ENCODE measurements around the gene CEP76.

Gene CEP76

GRCh38 chr18:12744103-12744502 lies 41.6 kb upstream of the CEP76 start:
- Histone ChIP-seq H3K9me3 (ENCODE audit: control insufficient read depth in 2 of 2, low read length in 2 of 2) (no peaks in the 10 kb centered on the region), H3K4me1 (ENCODE audit: control insufficient read depth, insufficient read depth, low read length) (no peaks in the 10 kb centered on the region), H3K36me3 (ENCODE audit: control insufficient read depth in 2 of 2, insufficient read depth in 2 of 2, low read length in 2 of 2) (no peaks in the 10 kb centered on the region), H3K4me3 (ENCODE audit: low read length in 2 of 2) (no peak overlapping the region), H3K9ac (ENCODE audit: low read length in 2 of 2) (no peak overlapping the region), H3K27ac (ENCODE audit: low read length) (no peak overlapping the region), H3K27me3 (ENCODE audit: control insufficient read depth in 1 of 2, insufficient read depth in 2 of 2, low read length in 2 of 2) (no peaks in the 10 kb centered on the region)

DNA sequence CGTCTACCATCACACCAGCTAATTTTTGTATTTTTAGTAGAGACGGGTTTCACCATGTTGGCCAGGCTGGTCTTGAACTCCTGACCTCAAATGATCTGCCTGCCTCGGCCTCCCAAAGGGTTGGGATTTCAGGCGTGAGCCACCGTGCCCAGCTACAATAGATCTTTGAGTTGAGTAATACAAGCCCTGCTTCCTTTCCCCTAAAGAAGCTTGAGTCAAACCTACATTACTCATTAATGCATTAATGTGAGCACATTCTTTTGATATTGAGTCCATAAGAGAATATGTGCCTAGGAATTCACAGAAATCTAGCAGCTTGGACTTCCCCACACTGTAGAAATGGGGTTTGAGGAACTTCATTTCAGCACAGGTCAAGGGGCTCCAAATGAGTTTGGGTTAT lies 39.9 kb upstream of the CEP76 start:
- Histone ChIP-seq H3K27me3 (ENCODE audit: control insufficient read depth in 1 of 2, insufficient read depth in 2 of 2, low read length in 2 of 2) (no peaks in the 10 kb centered on the region), H3K36me3 (ENCODE audit: control insufficient read depth in 2 of 2, insufficient read depth in 2 of 2, low read length in 2 of 2) (no peaks in the 10 kb centered on the region), H3K9me3 (ENCODE audit: control insufficient read depth in 2 of 2, low read length in 2 of 2) (no peaks in the 10 kb centered on the region), H3K4me3 (ENCODE audit: low read length in 2 of 2) (no peak overlapping the region), H3K4me1 (ENCODE audit: control insufficient read depth, insufficient read depth, low read length) (no peaks in the 10 kb centered on the region), H3K9ac (ENCODE audit: low read length in 2 of 2) (no peak overlapping the region), H3K27ac (ENCODE audit: low read length) (no peak overlapping the region)

GRCh38 chr18:12741351-12741750 lies 38.8 kb upstream of the CEP76 start:
- Histone ChIP-seq H3K27me3 (ENCODE audit: control insufficient read depth in 1 of 2, insufficient read depth in 2 of 2, low read length in 2 of 2) (no peaks in the 10 kb centered on the region), H3K27ac (ENCODE audit: low read length) (no peak overlapping the region), H3K9me3 (ENCODE audit: control insufficient read depth in 2 of 2, low read length in 2 of 2) (no peaks in the 10 kb centered on the region)

GRCh38 chr18:12737243-12737902 lies 34.9 kb upstream of the CEP76 start:
- no peak overlapping the region for H3K9ac ChIP-seq (ENCODE audit: low read length in 2 of 2)
- H3K27ac ChIP-seq (ENCODE audit: low read length) = no peak overlapping the region
- no peaks in the 10 kb centered on the region for H3K9me3 ChIP-seq (ENCODE audit: control insufficient read depth in 2 of 2, low read length in 2 of 2)
- no peaks in the 10 kb centered on the region for H3K4me1 ChIP-seq (ENCODE audit: control insufficient read depth, insufficient read depth, low read length)
- no peaks in the 10 kb centered on the region for H3K36me3 ChIP-seq (ENCODE audit: control insufficient read depth in 2 of 2, insufficient read depth in 2 of 2, low read length in 2 of 2)
- no peak overlapping the region for H3K4me3 ChIP-seq (ENCODE audit: low read length in 2 of 2)
- no peaks in the 10 kb centered on the region for H3K27me3 ChIP-seq (ENCODE audit: control insufficient read depth in 1 of 2, insufficient read depth in 2 of 2, low read length in 2 of 2)

More at GRCh38 chr18:12741351-12741750, 38.8 kb upstream of the CEP76 start:
- Histone ChIP-seq H3K9ac (ENCODE audit: low read length in 2 of 2) (no peak overlapping the region), H3K4me3 (ENCODE audit: low read length in 2 of 2) (no peak overlapping the region), H3K4me1 (ENCODE audit: control insufficient read depth, insufficient read depth, low read length) (no peaks in the 10 kb centered on the region), H3K36me3 (ENCODE audit: control insufficient read depth in 2 of 2, insufficient read depth in 2 of 2, low read length in 2 of 2) (no peaks in the 10 kb centered on the region)

GRCh38 chr18:12726774-12727550 lies 24.4 kb upstream of the CEP76 start:
- Histone ChIP-seq H3K36me3 (ENCODE audit: control insufficient read depth in 2 of 2, insufficient read depth in 2 of 2, low read length in 2 of 2) (peaks cover 20 to 30% of the 10 kb centered on the region in 2 donors), H3K4me1 (ENCODE audit: control insufficient read depth, insufficient read depth, low read length) (no peaks in the 10 kb centered on the region), H3K4me3 (ENCODE audit: low read length in 2 of 2) (no peak overlapping the region), H3K27ac (ENCODE audit: low read length) (no peak overlapping the region), H3K9ac (ENCODE audit: low read length in 2 of 2) (no peak overlapping the region), H3K9me3 (ENCODE audit: control insufficient read depth in 2 of 2, low read length in 2 of 2) (no peaks in the 10 kb centered on the region), H3K27me3 (ENCODE audit: control insufficient read depth in 1 of 2, insufficient read depth in 2 of 2, low read length in 2 of 2) (no peaks in the 10 kb centered on the region)

- Histone ChIP-seq H3K9ac (ENCODE audit: low read length in 2 of 2) (no peak overlapping the region), H3K4me3 (ENCODE audit: low read length in 2 of 2) (no peak overlapping the region), H3K9me3 (ENCODE audit: control insufficient read depth in 2 of 2, low read length in 2 of 2) (no peaks in the 10 kb centered on the region), H3K27me3 (ENCODE audit: control insufficient read depth in 1 of 2, insufficient read depth in 2 of 2, low read length in 2 of 2) (no peaks in the 10 kb centered on the region), H3K27ac (ENCODE audit: low read length) (no peak overlapping the region), H3K36me3 (ENCODE audit: control insufficient read depth in 2 of 2, insufficient read depth in 2 of 2, low read length in 2 of 2) (peaks cover 21 to 33% of the 10 kb centered on the region in 2 donors), H3K4me1 (ENCODE audit: control insufficient read depth, insufficient read depth, low read length) (no peaks in the 10 kb centered on the region)
Observed at GRCh38 chr18:12726331-12726730, 23.8 kb upstream of the CEP76 start.

GRCh38 chr18:12722731-12723130 lies 20.2 kb upstream of the CEP76 start:
- no peaks in the 10 kb centered on the region for H3K9me3 ChIP-seq (ENCODE audit: control insufficient read depth in 2 of 2, low read length in 2 of 2)
- H3K36me3 ChIP-seq (ENCODE audit: control insufficient read depth in 2 of 2, insufficient read depth in 2 of 2, low read length in 2 of 2) = peaks cover 36 to 43% of the 10 kb centered on the region in 2 donors
- no peak overlapping the region for H3K4me3 ChIP-seq (ENCODE audit: low read length in 2 of 2)
- no peak overlapping the region for H3K27ac ChIP-seq (ENCODE audit: low read length)
- H3K9ac ChIP-seq (ENCODE audit: low read length in 2 of 2) = peak overlapping the region in 1 of 2 donors; percentile 21
- H3K27me3 ChIP-seq (ENCODE audit: control insufficient read depth in 1 of 2, insufficient read depth in 2 of 2, low read length in 2 of 2) = no peaks in the 10 kb centered on the region
- H3K4me1 ChIP-seq (ENCODE audit: control insufficient read depth, insufficient read depth, low read length) = no peaks in the 10 kb centered on the region

DNA sequence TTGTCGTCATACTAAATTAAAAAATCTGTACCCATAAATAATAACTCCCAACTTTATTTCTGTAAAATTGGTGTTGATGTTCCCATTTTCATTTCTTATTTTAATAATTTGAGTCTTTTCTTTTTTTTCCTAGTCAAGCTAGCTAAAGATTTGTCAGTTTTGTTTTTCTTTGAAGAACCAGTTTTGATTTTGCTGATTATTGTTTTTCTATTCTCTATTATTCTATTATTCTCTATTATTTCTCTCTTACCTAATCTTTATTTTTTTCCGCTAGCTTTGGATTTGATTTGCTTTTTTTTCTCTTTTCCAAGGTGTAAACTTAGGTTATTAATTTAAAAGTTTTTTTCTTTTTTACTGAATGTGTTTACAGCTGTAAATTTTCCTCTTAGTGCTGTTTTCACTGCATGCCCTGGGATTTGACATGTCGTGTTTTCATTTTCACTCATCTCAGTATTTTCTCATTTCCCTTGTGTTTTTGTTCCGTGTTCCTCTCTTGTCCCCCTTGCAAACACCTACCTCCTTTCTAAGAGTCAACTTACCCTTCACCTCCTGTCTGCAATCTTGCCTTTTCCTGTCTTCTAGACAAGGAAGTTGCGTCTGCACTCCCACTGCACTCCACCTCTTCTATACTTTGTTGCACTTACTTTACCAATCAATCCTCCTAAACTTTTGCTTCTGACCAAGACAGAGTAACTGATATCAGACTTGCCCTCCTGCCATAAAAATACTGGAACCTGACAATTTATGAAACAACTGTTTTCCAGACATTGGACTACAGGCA lies 19.2 kb upstream of the CEP76 start:
- H3K4me3 ChIP-seq (ENCODE audit: low read length in 2 of 2) = no peak overlapping the region
- H3K4me1 ChIP-seq (ENCODE audit: control insufficient read depth, insufficient read depth, low read length) = no peaks in the 10 kb centered on the region
- H3K9me3 ChIP-seq (ENCODE audit: control insufficient read depth in 2 of 2, low read length in 2 of 2) = no peaks in the 10 kb centered on the region
- peaks cover 38 to 46% of the 10 kb centered on the region in 2 donors for H3K36me3 ChIP-seq (ENCODE audit: control insufficient read depth in 2 of 2, insufficient read depth in 2 of 2, low read length in 2 of 2)
- H3K27ac ChIP-seq (ENCODE audit: low read length) = no peak overlapping the region
- H3K9ac ChIP-seq (ENCODE audit: low read length in 2 of 2) = no peak overlapping the region
- H3K27me3 ChIP-seq (ENCODE audit: control insufficient read depth in 1 of 2, insufficient read depth in 2 of 2, low read length in 2 of 2) = no peaks in the 10 kb centered on the region

DNA sequence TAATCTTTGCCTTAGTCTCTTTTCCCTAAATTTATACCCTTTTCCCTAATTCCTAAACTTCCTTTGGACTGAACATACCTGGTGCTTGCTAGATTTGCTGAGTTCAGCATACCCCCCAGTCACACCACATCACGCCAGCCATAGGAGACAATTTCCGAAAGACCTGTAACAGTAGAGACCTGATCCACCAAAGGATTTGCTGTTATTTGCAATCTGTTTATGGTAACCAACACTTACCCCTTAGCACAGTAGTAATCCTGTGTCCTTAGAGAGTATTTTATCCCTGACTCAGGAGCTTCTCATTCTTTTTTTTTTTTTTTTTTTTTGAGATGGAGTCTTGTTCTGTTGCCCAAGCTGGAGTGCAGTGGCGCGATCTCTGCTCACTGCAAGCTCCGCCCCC lies 8.9 kb upstream of the CEP76 start:
- H3K36me3 ChIP-seq (ENCODE audit: control insufficient read depth in 2 of 2, insufficient read depth in 2 of 2, low read length in 2 of 2) = peaks cover 28 to 34% of the 10 kb centered on the region in 2 donors

DNA sequence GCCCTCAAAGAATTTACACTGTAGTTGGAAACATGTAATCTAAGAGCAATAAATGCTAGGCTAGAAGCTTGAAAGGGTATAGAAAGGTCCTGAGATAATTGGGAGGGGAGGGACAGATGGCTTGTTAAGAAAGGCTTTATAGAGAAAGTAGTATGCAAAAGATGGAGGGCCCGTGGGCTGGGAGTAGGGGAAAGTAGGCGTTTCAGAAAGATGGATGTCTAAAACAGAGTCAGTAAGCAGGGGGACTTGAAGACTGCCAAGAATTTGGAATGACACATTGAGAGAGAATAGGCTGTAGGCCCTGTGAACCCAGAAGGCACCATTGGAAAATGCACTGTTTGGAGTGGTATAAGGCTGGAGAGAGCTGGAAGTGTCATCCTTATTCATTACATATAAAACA lies 1.1 kb upstream of the CEP76 start:
- no peaks in the 10 kb centered on the region for H3K9me3 ChIP-seq (ENCODE audit: control insufficient read depth in 2 of 2, low read length in 2 of 2)
- H3K27me3 ChIP-seq (ENCODE audit: control insufficient read depth in 1 of 2, insufficient read depth in 2 of 2, low read length in 2 of 2) = no peaks in the 10 kb centered on the region
- H3K9ac ChIP-seq (ENCODE audit: low read length in 2 of 2) = peak overlapping the region; percentile 74 to 94
- H3K27ac ChIP-seq (ENCODE audit: low read length) = peak overlapping the region; percentile 94
- H3K4me1 ChIP-seq (ENCODE audit: control insufficient read depth, insufficient read depth, low read length) = peaks cover 15% of the 10 kb centered on the region
- H3K36me3 ChIP-seq (ENCODE audit: control insufficient read depth in 2 of 2, insufficient read depth in 2 of 2, low read length in 2 of 2) = peaks cover 6 to 14% of the 10 kb centered on the region in 2 donors
- H3K4me3 ChIP-seq (ENCODE audit: low read length in 2 of 2) = peak overlapping the region; percentile 75 to 91

More for the DNA sequence above, 8.9 kb upstream of the CEP76 start:
- Histone ChIP-seq H3K4me3 (ENCODE audit: low read length in 2 of 2) (no peak overlapping the region), H3K27me3 (ENCODE audit: control insufficient read depth in 1 of 2, insufficient read depth in 2 of 2, low read length in 2 of 2) (no peaks in the 10 kb centered on the region), H3K27ac (ENCODE audit: low read length) (no peak overlapping the region), H3K4me1 (ENCODE audit: control insufficient read depth, insufficient read depth, low read length) (no peaks in the 10 kb centered on the region), H3K9ac (ENCODE audit: low read length in 2 of 2) (no peak overlapping the region), H3K9me3 (ENCODE audit: control insufficient read depth in 2 of 2, low read length in 2 of 2) (no peaks in the 10 kb centered on the region)
